ENCODE measurements around the gene RPRML.

GRCh38 chr17:47012457-47012856 is 33.4 kb upstream of the RPRML start:
- TF ChIP-seq POLR2A (IDR thresholded peaks at IDR 0.05; ENCODE audit: low read length) (no peak), HDAC2 (IDR thresholded peaks at IDR 0.05) (no peak), FOSL2 (IDR thresholded peaks at IDR 0.05) (no peak), FOSL2 (CRISPR knock-in tag; IDR thresholded peaks at IDR 0.05) (no peak), RAD21 (conservative IDR thresholded peaks at IDR 0.05 in 1 of 2, IDR thresholded peaks at IDR 0.05 in 1 of 2) (no peak), CTCF (IDR thresholded peaks at IDR 0.05) (no peak), CBX2 (IDR thresholded peaks at IDR 0.05; ENCODE audit: borderline replicate concordance, low read depth) (no peak), MAZ (IDR thresholded peaks at IDR 0.05; ENCODE audit: borderline replicate concordance, low read depth, low read length) (no peak), BHLHE40 (IDR thresholded peaks at IDR 0.05; ENCODE audit: low read depth, low read length) (no peak), CEBPB (IDR thresholded peaks at IDR 0.05) (no peak)

Data from A549 (cell line).